H1 (cell line): ENCODE measurements around the gene COL27A1. TPM values are rescaled to one million over a fixed set of nuclear protein-coding genes. Genes with fewer than 3 reads are reported as not detected.

Experiments
- microRNA counts: library from miRNA; unstranded; fragments of <30 nt; microRNA quantifications from one replicate; lab custom pipeline; 2015
- microRNA-seq, 2 experiments: library from miRNA; unstranded; fragments of <30 nt; microRNA quantifications; one replicate each; pipeline versions ENCODE4 to v1.2.0, GENCODE V29; 2016 to 2020; ENCODE audit warnings: borderline microRNAs expressed in 2 of 2, borderline number of aligned reads in 2 of 2, borderline replicate concordance in 1 of 2
- polyA plus RNA-seq, 7 experiments: library from polyadenylated mRNA; depleted of rRNA in 3 of 7; stranded (reverse) in 5 of 7; unstranded in 2 of 7; fragments of >200 nt in 5 of 7; fragments of 200-250 nt in 2 of 7; gene quantifications; 1 replicate in 5 of 7; 2 replicates in 1 of 7; 4 replicates in 1 of 7; pipeline versions ENCODE4 v1.2.1 to v1.2.3, GENCODE V29; 2011 to 2013; ENCODE audit warnings: missing spikeins in 2 of 7, mixed read lengths in 2 of 7
- small RNA-seq: library from polyadenylated mRNA; stranded (forward); fragments of <200 nt; extraction: miRNeasy Mini kit (QIAGEN cat#:217004); gene quantifications from one replicate; pipeline ENCODE3, GENCODE V24; 2013; ENCODE audit not compliant: insufficient read depth
- total RNA-seq: library from RNA; stranded (reverse); fragmentation: NEBNext Ultra II Directional; extraction: Animal tissue kit (Norgen Biotek cat#: 25700); gene quantifications from 2 replicates; pipeline ENCODE4 v1.2.1, GENCODE V29; 2021

The COL27A1 gene
- total and polyA plus RNA-seq, 2 of the 8 experiments (the other 6 are each of a cell fraction or from before 2014, with no cell fraction given): 15.1 to 22.8 TPM

MicroRNAs within 50 kb of the gene (microRNA counts, 767-probe panel; counts per million panel counts)
- 879 counts per million, percentile 95 among the panel's probes with 10 or more counts for microRNA hsa-miR-455-3p (lab: Ali Mortazavi, UCI)
- microRNA hsa-miR-455-5p (lab: Ali Mortazavi, UCI): 879 counts per million, percentile 95 among the panel's probes with 10 or more counts

Small RNA genes lying within 50 kb of the gene (microRNA-seq; reads per million reads assigned to microRNA genes)
- gene MIR455: 275 to 333 reads per million in 2 experiments

Small RNA genes lying within 50 kb of the gene (small RNA-seq; reads per million reads assigned to genes)
- gene MIR455: 210 reads per million, percentile 98 among the genes with 10 or more reads in this experiment

Other genes with a start within 250 kb of the COL27A1 start
- gene AMBP, start 77.2 kb upstream of the COL27A1 start, total RNA-seq: 3.0 and 3.1 TPM in 2 replicates
- gene AMBP, start 77.2 kb upstream of the COL27A1 start, polyA plus RNA-seq (2011; rRNA removed): 4.0 and 4.9 TPM in 2 replicates
- 3.4 and 3.9 TPM in 2 replicates for gene KIF12, start 56.2 kb upstream of the COL27A1 start, total RNA-seq
- gene KIF12, start 56.2 kb upstream of the COL27A1 start, polyA plus RNA-seq (2011; rRNA removed): 2.9 and 5.2 TPM in 2 replicates
- gene ORM1, start 167.6 kb downstream of the COL27A1 start, total RNA-seq: not detected in 2 replicates
- gene ORM1, start 167.6 kb downstream of the COL27A1 start, polyA plus RNA-seq (2011; rRNA removed): 0.32 TPM in 1 of 2 replicates, not detected in the other
- 0.90 TPM in 1 of 2 replicates, not detected in the other for gene ORM2, start 174.3 kb downstream of the COL27A1 start, total RNA-seq
- 0.66 and 1.3 TPM in 2 replicates for gene ORM2, start 174.3 kb downstream of the COL27A1 start, polyA plus RNA-seq (2011; rRNA removed)
- gene AKNA, start 232.4 kb downstream of the COL27A1 start, total RNA-seq: 25.9 and 27.4 TPM in 2 replicates
- gene AKNA, start 232.4 kb downstream of the COL27A1 start, polyA plus RNA-seq (2011; rRNA removed): 21.0 and 28.3 TPM in 2 replicates